Uterus (tissue), 4 donors: ENCODE measurements around the gene TDG. TPM values are rescaled to one million over a fixed set of nuclear protein-coding genes. Genes with fewer than 3 reads are reported as not detected.

Experiments used
- DNase-seq, 2 donors: peaks; one replicate each; pipeline ENCODE4 v3.0.0-alpha.2; 2019 to 2020
- H3K27ac ChIP-seq, 2 donors: fragments of 200-600 bp; sonication (generic); 1 replicate in 1 of 2; 2 replicates in 1 of 2; pipeline ENCODE4 v1.5.1; 2016 to 2018
- H3K27me3 ChIP-seq, 2 donors: fragments of 200-600 bp; sonication (generic); one replicate each; pipeline ENCODE4 v1.5.1; 2018 to 2019; ENCODE audit warnings: control low read depth in 1 of 2
- H3K36me3 ChIP-seq, 2 donors: fragments of 200-600 bp; sonication (generic); one replicate each; pipeline ENCODE4 v1.5.1; 2019; ENCODE audit warnings: control low read depth in 1 of 2
- H3K4me1 ChIP-seq, 2 donors: fragments of 200-600 bp; sonication (generic); one replicate each; pipeline ENCODE4 v1.5.1; 2018 to 2019; ENCODE audit warnings: control low read depth in 1 of 2
- H3K4me3 ChIP-seq, 2 donors: fragments of 200-600 bp; sonication (generic); 1 replicate in 1 of 2; 2 replicates in 1 of 2; pipeline ENCODE4 v1.5.1; 2018 to 2019; ENCODE audit warnings: mild to moderate bottlenecking in 1 of 2
- H3K9me3 ChIP-seq, 2 donors: fragments of 200-600 bp; sonication (generic); one replicate each; pipeline ENCODE4 v1.5.1; 2019; ENCODE audit warnings: control low read depth in 1 of 2
- CTCF ChIP-seq, 4 experiments: fragments of 200-600 bp in 2 of 4; fragments of 450-650 bp in 2 of 4; sonication (generic) in 2 of 4; IDR thresholded peaks; one replicate each; pipeline ENCODE4 v1.5.1; 2016 to 2019; ENCODE audit warnings: antibody characterized with exemption in 4 of 4, mild to moderate bottlenecking in 2 of 4, moderate library complexity in 1 of 4
- POLR2A ChIP-seq, 2 donors: fragments of 450-650 bp; IDR thresholded peaks; one replicate each; pipeline ENCODE4 v1.6.1; 2016; ENCODE audit warnings: antibody characterized with exemption in 2 of 2, mild to moderate bottlenecking in 1 of 2, moderate library complexity in 1 of 2
- intact Hi-C: fragments of 100-400 bp; cut with DNase I; formaldehyde crosslinking; loops from one replicate; pipeline ENCODE4 v1.15.1; 2023; ENCODE audit warnings: low total_unique reads
- total RNA-seq, 4 donors: library from RNA; depleted of rRNA in 3 of 4; stranded (reverse); fragments of >200 nt in 3 of 4; gene quantifications; one replicate each; pipeline versions ENCODE4 v1.1.0 to v1.2.4, GENCODE V29; 2014 to 2023
- donor health status: DM: yes; HTN: yes; CAD: no.

Gene TDG
- total RNA-seq, 4 donors from 2014 or later: 8.7 to 46.3 (median 19.9) TPM

GRCh38 chr12:104000807-104001434 lies 35.2 kb downstream of the TDG start:
- H3K4me1 ChIP-seq: no peaks in the 10 kb centered on the region
- H3K36me3 ChIP-seq: no peaks in the 10 kb centered on the region
- H3K27me3 ChIP-seq: no peaks in the 10 kb centered on the region
- no peak overlapping the region for H3K4me3 ChIP-seq
- H3K27ac ChIP-seq: no peak overlapping the region
- no peak for DNase-seq
- TF ChIP-seq CTCF (IDR thresholded peaks at IDR 0.05) (no peak), POLR2A (IDR thresholded peaks at IDR 0.05) (no peak)
- H3K9me3 ChIP-seq: no peaks in the 10 kb centered on the region
- intact Hi-C loops: no loop called here

GRCh38 chr12:104002686-104003085 lies 37.0 kb downstream of the TDG start:
- Histone ChIP-seq H3K9me3 (no peaks in the 10 kb centered on the region), H3K27ac (no peak overlapping the region), H3K27me3 (no peaks in the 10 kb centered on the region), H3K4me1 (no peaks in the 10 kb centered on the region), H3K36me3 (no peaks in the 10 kb centered on the region), H3K4me3 (no peak overlapping the region)
- intact Hi-C loops: no loop called here
- DNase-seq: no peak
- TF ChIP-seq POLR2A (IDR thresholded peaks at IDR 0.05): no peak
- TF ChIP-seq CTCF (IDR thresholded peaks at IDR 0.05): no peak

- H3K4me3 ChIP-seq: no peak overlapping the region
- intact Hi-C loops: no loop called here
- no peak for TF ChIP-seq POLR2A (IDR thresholded peaks at IDR 0.05)
- TF ChIP-seq CTCF (IDR thresholded peaks at IDR 0.05): no peak
- H3K9me3 ChIP-seq: no peaks in the 10 kb centered on the region
- no peaks in the 10 kb centered on the region for H3K27me3 ChIP-seq
- H3K36me3 ChIP-seq: no peaks in the 10 kb centered on the region
- H3K27ac ChIP-seq: no peak overlapping the region
- H3K4me1 ChIP-seq: no peaks in the 10 kb centered on the region
- no peak for DNase-seq
These were observed 37.9 kb downstream of the TDG start for GRCh38 chr12:104003596-104003995.

- TF ChIP-seq CTCF (IDR thresholded peaks at IDR 0.05): no peak
- no peak for TF ChIP-seq POLR2A (IDR thresholded peaks at IDR 0.05)
- Histone ChIP-seq H3K27me3 (no peaks in the 10 kb centered on the region), H3K36me3 (no peaks in the 10 kb centered on the region), H3K4me1 (no peaks in the 10 kb centered on the region), H3K4me3 (no peak overlapping the region), H3K27ac (no peak overlapping the region), H3K9me3 (no peaks in the 10 kb centered on the region)
- no peak for DNase-seq
- intact Hi-C loops: no loop called here
These were observed 41.3 kb downstream of the TDG start for GRCh38 chr12:104006929-104007328.

DNA sequence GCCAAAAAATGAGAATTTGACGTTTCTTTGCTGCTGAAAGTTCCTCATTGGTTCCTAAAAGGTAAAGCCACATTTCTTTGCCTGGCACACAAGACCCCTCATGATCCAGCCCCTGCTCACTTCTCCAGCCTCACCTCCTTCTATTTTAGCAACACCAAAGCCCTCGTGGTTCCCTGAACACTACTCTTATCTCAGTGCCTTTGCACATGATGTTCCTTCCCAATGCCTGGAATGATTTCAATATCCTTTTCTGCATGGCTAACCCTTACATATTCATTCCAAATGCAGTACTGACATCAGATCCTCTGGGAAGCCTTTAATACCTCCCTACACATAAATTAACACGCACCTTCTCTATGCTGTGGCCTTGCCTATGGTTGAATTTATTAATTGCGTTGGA lies 44.4 kb downstream of the TDG start:
- H3K4me3 ChIP-seq: no peak overlapping the region
- no peaks in the 10 kb centered on the region for H3K4me1 ChIP-seq
- no peak overlapping the region for H3K27ac ChIP-seq
- H3K27me3 ChIP-seq: no peaks in the 10 kb centered on the region
- intact Hi-C loops: no loop called here
- DNase-seq: no peak
- H3K9me3 ChIP-seq: no peaks in the 10 kb centered on the region
- TF ChIP-seq CTCF (IDR thresholded peaks at IDR 0.05) (no peak), POLR2A (IDR thresholded peaks at IDR 0.05) (no peak)
- no peaks in the 10 kb centered on the region for H3K36me3 ChIP-seq
